Measurements from ENCODE around the gene SELENOI.

The SELENOI gene

DNA sequence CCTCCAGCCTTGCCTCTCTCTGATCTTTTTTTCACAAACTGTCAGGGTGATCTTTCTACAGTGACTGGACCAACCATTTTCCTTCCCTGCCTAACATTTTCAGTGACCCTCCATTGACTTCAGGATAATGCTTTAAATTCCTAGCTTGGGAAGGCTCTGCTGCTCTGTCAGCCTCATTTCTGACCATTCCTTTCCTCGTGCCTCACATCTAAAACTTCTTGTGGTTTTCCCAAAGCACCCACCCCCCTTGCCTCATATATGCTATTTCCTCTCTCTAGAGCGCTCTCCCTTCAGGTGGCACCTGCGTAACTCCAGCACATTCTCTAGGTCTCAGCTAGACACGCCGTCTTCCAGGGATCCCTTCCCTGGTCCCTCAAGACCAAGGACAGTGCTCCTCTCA is 93.0 kb downstream of the SELENOI start:
- Histone ChIP-seq H3K4me1 (no peaks in the 10 kb centered on the region), H3K9me3 (no peaks in the 10 kb centered on the region), H3K4me2 (no peak overlapping the region), H3K27ac (no peak overlapping the region), H3K9ac (no peak overlapping the region), H3K36me3 (no peaks in the 10 kb centered on the region), H3K4me3 (no peak overlapping the region), H3K27me3 (no peaks in the 10 kb centered on the region), H4K20me1 (no peaks in the 10 kb centered on the region)
- no peak for TF ChIP-seq Cebpa-rat (IDR thresholded peaks at IDR 0.05)

DNA sequence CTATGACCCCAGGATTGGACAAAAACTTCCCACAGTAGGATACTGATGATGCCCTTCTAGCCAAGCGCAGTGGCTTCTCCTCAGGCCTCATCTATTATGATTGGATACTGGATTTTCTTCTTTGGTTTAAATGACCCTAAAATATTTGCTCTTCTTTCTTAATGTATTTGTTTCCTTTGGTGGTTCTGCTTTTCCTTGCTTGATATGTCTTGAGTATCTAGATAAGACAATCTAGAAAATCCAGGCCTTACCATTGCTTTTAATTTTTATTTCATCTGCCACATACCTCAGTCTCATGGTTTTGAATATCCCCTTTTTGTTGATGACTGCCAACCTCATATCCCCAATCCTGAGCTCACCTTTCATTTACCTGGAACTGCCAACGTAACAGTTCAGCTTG is 96.4 kb downstream of the SELENOI start:
- Histone ChIP-seq H4K20me1 (no peaks in the 10 kb centered on the region), H3K27ac (no peak overlapping the region), H3K4me2 (no peak overlapping the region), H3K4me3 (no peak overlapping the region), H3K36me3 (no peaks in the 10 kb centered on the region), H3K9me3 (no peaks in the 10 kb centered on the region), H3K27me3 (no peaks in the 10 kb centered on the region), H3K9ac (no peak overlapping the region), H3K4me1 (no peaks in the 10 kb centered on the region)
- no peak for TF ChIP-seq Cebpa-rat (IDR thresholded peaks at IDR 0.05)

DNA sequence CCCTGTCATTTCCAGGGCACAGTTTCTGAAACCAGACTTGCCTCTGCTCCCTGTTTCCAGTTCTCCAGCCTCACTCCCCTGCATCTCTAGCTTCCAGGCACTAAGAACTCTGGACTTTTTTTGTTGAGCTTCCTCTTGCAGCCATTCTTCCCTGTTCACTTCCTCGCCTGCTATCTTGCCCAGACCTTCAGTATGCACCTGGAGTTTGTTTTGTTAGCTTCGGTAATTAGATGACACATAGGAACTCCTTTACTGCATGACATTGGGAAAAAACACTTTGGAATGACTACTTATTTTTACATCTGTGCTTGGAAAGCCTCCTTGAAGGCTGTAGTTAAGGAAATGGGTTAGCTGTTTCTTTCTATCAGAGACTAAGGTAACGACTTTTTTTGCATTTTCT is 96.8 kb downstream of the SELENOI start:
- H3K4me3 ChIP-seq: no peak overlapping the region
- H3K4me2 ChIP-seq: no peak overlapping the region
- H3K36me3 ChIP-seq: no peaks in the 10 kb centered on the region
- no peaks in the 10 kb centered on the region for H3K9me3 ChIP-seq
- H4K20me1 ChIP-seq: no peaks in the 10 kb centered on the region
- H3K9ac ChIP-seq: no peak overlapping the region
- H3K27ac ChIP-seq: no peak overlapping the region
- no peak for TF ChIP-seq Cebpa-rat (IDR thresholded peaks at IDR 0.05)
- no peaks in the 10 kb centered on the region for H3K27me3 ChIP-seq
- no peaks in the 10 kb centered on the region for H3K4me1 ChIP-seq

DNA sequence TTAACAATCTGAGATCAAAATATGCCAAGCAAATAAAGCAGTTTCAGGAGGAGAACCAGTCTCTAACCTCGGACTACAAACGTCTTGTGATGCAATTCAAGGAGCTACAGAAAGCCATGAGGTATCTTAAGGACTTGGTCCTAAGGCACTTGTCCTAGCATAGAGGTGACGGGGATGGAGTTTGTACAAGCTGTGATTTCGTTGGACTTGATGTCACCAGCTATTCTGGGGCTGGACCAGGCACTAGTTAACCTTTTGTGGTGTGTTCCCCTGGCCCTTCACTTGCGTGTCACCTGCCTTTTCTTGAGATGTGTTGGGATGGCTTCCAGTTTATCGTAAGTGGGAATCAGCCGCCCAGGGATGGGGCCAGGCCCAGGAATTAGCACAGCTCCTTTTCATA is 98.3 kb downstream of the SELENOI start:
- H3K36me3 ChIP-seq: no peaks in the 10 kb centered on the region
- H3K9me3 ChIP-seq: no peaks in the 10 kb centered on the region
- H3K9ac ChIP-seq: no peak overlapping the region
- H4K20me1 ChIP-seq: no peaks in the 10 kb centered on the region
- H3K27me3 ChIP-seq: no peaks in the 10 kb centered on the region
- no peak overlapping the region for H3K27ac ChIP-seq
- H3K4me1 ChIP-seq: no peaks in the 10 kb centered on the region
- no peak for TF ChIP-seq Cebpa-rat (IDR thresholded peaks at IDR 0.05)
- H3K4me3 ChIP-seq: no peak overlapping the region
- H3K4me2 ChIP-seq: no peak overlapping the region

All from BLaER1 (cell line).